Body of pancreas (tissue), 4 donors: ENCODE results near the gene NT5DC3.

Source experiments
- POLR2A ChIP-seq, 3 donors: fragments of 450-650 bp; IDR thresholded peaks; one replicate each; pipeline ENCODE4 v1.6.1; 2016; ENCODE audit warnings: antibody characterized with exemption in 3 of 3, mild to moderate bottlenecking in 2 of 3
- TF ChIP-seq, protein P1 (sequence below), 7 experiments: fragments of 450-650 bp in 4 of 7; fragments of 200-600 bp in 3 of 7; sonication (generic) in 3 of 7; IDR thresholded peaks; one replicate each; pipeline ENCODE4 v1.5.1; 2016 to 2019; ENCODE audit warnings: antibody characterized with exemption in 7 of 7

DNA sequence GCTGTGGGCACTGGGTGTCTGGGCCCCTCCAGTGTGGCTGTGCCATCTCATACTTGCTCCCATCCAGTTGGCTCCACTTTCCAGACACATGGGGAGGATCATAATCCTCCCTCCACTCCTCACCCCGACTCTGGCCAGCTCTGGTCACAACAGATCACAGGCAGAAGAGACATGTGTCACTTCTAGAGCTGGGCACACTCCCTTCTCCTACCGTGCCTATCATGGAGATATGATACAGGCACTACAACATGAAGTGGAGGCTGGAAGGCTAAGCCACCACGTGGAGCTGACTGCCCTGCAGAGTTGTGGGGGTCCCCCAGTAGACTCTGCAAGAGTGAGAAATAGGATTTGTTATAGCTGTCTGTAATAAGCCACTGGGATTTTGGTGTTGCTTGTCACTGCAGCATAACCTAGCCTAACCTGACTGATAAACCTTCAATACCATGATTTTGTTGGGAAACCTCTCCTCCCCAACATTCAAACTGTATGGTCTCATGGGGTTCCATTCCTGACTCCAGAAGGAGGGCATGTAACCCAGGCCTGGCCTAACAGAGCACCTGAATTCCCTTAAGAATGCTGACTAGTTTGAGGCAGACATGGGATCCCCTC lies 20.0 kb downstream of the NT5DC3 start:
- TF ChIP-seq, protein P1, sequence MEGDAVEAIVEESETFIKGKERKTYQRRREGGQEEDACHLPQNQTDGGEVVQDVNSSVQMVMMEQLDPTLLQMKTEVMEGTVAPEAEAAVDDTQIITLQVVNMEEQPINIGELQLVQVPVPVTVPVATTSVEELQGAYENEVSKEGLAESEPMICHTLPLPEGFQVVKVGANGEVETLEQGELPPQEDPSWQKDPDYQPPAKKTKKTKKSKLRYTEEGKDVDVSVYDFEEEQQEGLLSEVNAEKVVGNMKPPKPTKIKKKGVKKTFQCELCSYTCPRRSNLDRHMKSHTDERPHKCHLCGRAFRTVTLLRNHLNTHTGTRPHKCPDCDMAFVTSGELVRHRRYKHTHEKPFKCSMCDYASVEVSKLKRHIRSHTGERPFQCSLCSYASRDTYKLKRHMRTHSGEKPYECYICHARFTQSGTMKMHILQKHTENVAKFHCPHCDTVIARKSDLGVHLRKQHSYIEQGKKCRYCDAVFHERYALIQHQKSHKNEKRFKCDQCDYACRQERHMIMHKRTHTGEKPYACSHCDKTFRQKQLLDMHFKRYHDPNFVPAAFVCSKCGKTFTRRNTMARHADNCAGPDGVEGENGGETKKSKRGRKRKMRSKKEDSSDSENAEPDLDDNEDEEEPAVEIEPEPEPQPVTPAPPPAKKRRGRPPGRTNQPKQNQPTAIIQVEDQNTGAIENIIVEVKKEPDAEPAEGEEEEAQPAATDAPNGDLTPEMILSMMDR (IDR thresholded peaks at IDR 0.05), result no peak
- no peak for TF ChIP-seq POLR2A (IDR thresholded peaks at IDR 0.05)
